GM23338 (cell line): ENCODE results near the gene FGFRL1. TPM values are rescaled to one million over a fixed set of nuclear protein-coding genes. Genes with fewer than 3 reads are reported as not detected.

Source experiments
- ATAC-seq: fragments of 200-7000 bp; cut with Tn5 transposase; 3 replicates; pipeline ENCODE4 v1.9.1; 2020
- DNase-seq: peaks from one replicate; pipeline ENCODE4 v3.0.0-alpha.2; 2015; ENCODE audit warnings: low spot score
- H2AFZ ChIP-seq: fragments of 200-600 bp; sonication (generic); 2 replicates; pipeline ENCODE4 v1.8.0; 2016; ENCODE audit warnings: antibody characterized with exemption, mild to moderate bottlenecking, moderate library complexity
- H3F3A ChIP-seq: fragments of 200-600 bp; sonication (generic); replicated peaks from 2 replicates; pipeline ENCODE4 v1.8.0; 2017; ENCODE audit warnings: antibody characterized with exemption, mixed run types, low read depth
- H3K27ac ChIP-seq: fragments of 200-600 bp; sonication (generic); 2 replicates; pipeline ENCODE4 v1.6.1; 2016; ENCODE audit warnings: low read depth
- H3K27me3 ChIP-seq: fragments of 200-600 bp; sonication (generic); 2 replicates; pipeline ENCODE4 v1.8.0; 2016; ENCODE audit warnings: mild to moderate bottlenecking, mixed run types, moderate library complexity; ENCODE audit not compliant: insufficient read depth
- H3K36me3 ChIP-seq: fragments of 200-600 bp; sonication (generic); 2 replicates; pipeline ENCODE4 v1.8.0; 2016; ENCODE audit warnings: mild to moderate bottlenecking; ENCODE audit not compliant: insufficient read depth
- H3K4me1 ChIP-seq: fragments of 200-600 bp; sonication (generic); 2 replicates; pipeline ENCODE4 v1.8.0; 2016; ENCODE audit warnings: mild to moderate bottlenecking, moderate library complexity; ENCODE audit not compliant: insufficient read depth
- H3K4me2 ChIP-seq: fragments of 200-600 bp; sonication (generic); 2 replicates; pipeline ENCODE4 v1.7.1; 2017; ENCODE audit warnings: mixed run types
- H3K4me3 ChIP-seq: fragments of 200-600 bp; sonication (generic); 2 replicates; pipeline ENCODE4 v1.6.1; 2016; ENCODE audit warnings: mixed run types
- H3K79me2 ChIP-seq: fragments of 200-600 bp; sonication (generic); replicated peaks from 2 replicates; pipeline ENCODE4 v1.8.0; 2017; ENCODE audit warnings: mild to moderate bottlenecking; ENCODE audit not compliant: insufficient read depth
- H3K9me2 ChIP-seq: fragments of 200-600 bp; sonication (generic); 2 replicates; pipeline ENCODE4 v1.8.0; 2017; ENCODE audit not compliant: insufficient read depth
- H4K20me1 ChIP-seq: fragments of 200-600 bp; sonication (generic); replicated peaks from 2 replicates; pipeline ENCODE4 v1.8.0; 2017; ENCODE audit warnings: mild to moderate bottlenecking; ENCODE audit not compliant: insufficient read depth
- H3K27ac Mint-ChIP-seq: 2 replicates; pipeline ENCODE4 v1.8.0; 2020; ENCODE audit warnings: inconsistent platforms, mild to moderate bottlenecking, moderate library complexity, mixed read lengths
- H3K27me3 Mint-ChIP-seq: 3 replicates; pipeline ENCODE4 v1.8.0; 2022; ENCODE audit warnings: low read depth, mild to moderate bottlenecking, moderate library complexity, mixed read lengths, inconsistent platforms; ENCODE audit not compliant: insufficient read depth, poor library complexity
- H3K36me3 Mint-ChIP-seq: 3 replicates; pipeline ENCODE4 v1.8.0; 2021; ENCODE audit warnings: low read depth, mild to moderate bottlenecking, inconsistent platforms, moderate library complexity, mixed read lengths
- H3K4me1 Mint-ChIP-seq: 3 replicates; pipeline ENCODE4 v1.8.0; 2020; ENCODE audit warnings: mild to moderate bottlenecking, inconsistent platforms, mixed read lengths
- H3K4me3 Mint-ChIP-seq: 3 replicates; pipeline ENCODE4 v1.8.0; 2021; ENCODE audit warnings: moderate library complexity, mild to moderate bottlenecking, inconsistent platforms, mixed read lengths
- H3K9me3 Mint-ChIP-seq: 3 replicates; pipeline ENCODE4 v1.8.0; 2020; ENCODE audit warnings: moderate library complexity, mild to moderate bottlenecking, inconsistent platforms, mixed read lengths
- CREB1 ChIP-seq: fragments of 250-450 bp; sonication (Bioruptor Pico); IDR thresholded peaks from 2 replicates; pipeline ENCODE4 v1.5.0; 2020; ENCODE audit warnings: low read depth, mild to moderate bottlenecking, moderate library complexity
- EZH2 ChIP-seq: fragments of 200-600 bp; sonication (generic); IDR thresholded peaks from one replicate; pipeline ENCODE4 v1.8.0; 2017; ENCODE audit warnings: antibody characterized with exemption, mild to moderate bottlenecking, low read depth; ENCODE audit not compliant: unreplicated experiment
- EZH2phosphoT487 ChIP-seq: fragments of 200-600 bp; sonication (generic); IDR thresholded peaks from one replicate; pipeline ENCODE4 v1.8.1; 2018; ENCODE audit warnings: antibody characterized with exemption; ENCODE audit not compliant: unreplicated experiment
- JUNB ChIP-seq: IDR thresholded peaks from one replicate; pipeline ENCODE4 v1.6.1; 2016; ENCODE audit warnings: antibody characterized with exemption; ENCODE audit not compliant: unreplicated experiment
- NANOG ChIP-seq: IDR thresholded peaks from 2 replicates; pipeline ENCODE4 v1.6.1; 2016; ENCODE audit warnings: antibody characterized with exemption, borderline replicate concordance
- POLR2AphosphoS5 ChIP-seq: IDR thresholded peaks from 2 replicates; pipeline ENCODE4 v1.6.1; 2016; ENCODE audit warnings: antibody characterized with exemption, low read depth
- STAT1 ChIP-seq: IDR thresholded peaks from one replicate; pipeline ENCODE4 v1.6.1; 2016; ENCODE audit warnings: antibody characterized with exemption; ENCODE audit not compliant: unreplicated experiment
- ZNF114 ChIP-seq: fragments of 250-450 bp; sonication (Bioruptor Pico); IDR thresholded peaks from 2 replicates; pipeline ENCODE4 v1.5.0; 2020; ENCODE audit warnings: mild to moderate bottlenecking, moderate library complexity
- ZNF331 ChIP-seq: fragments of 250-450 bp; sonication (Bioruptor Pico); IDR thresholded peaks from 2 replicates; pipeline ENCODE4 v1.5.0; 2020; ENCODE audit warnings: low read depth, mild to moderate bottlenecking, moderate library complexity
- polyA plus RNA-seq: library from polyadenylated mRNA; unstranded; fragments of >200 nt; fragmentation: Nextera tagmentation; extraction: Ambion mirVana; gene quantifications from 2 replicates; pipeline ENCODE4 v1.2.1, GENCODE V29; 2016
- total RNA-seq: library from RNA; depleted of rRNA; stranded (reverse); fragments of >200 nt; shearing (Covaris generic); gene quantifications from 2 replicates; pipeline ENCODE4 v1.2.3, GENCODE V29; 2014
- TF ChIP-seq, protein P1 (sequence below): IDR thresholded peaks from one replicate; pipeline ENCODE4 v1.6.1; 2018; ENCODE audit warnings: antibody characterized with exemption; ENCODE audit not compliant: unreplicated experiment
- TF ChIP-seq, protein P2 (sequence below), 2 experiments: fragments of 200-600 bp in 1 of 2; sonication (generic) in 1 of 2; conservative IDR thresholded peaks; 2 replicates each; pipeline versions ENCODE4 v1.5.1 to v1.6.1; 2016 to 2017; ENCODE audit warnings: antibody characterized with exemption in 2 of 2, low read depth in 2 of 2, mild to moderate bottlenecking in 2 of 2, moderate library complexity in 1 of 2
- TF ChIP-seq, protein P3 (sequence below): IDR thresholded peaks from 2 replicates; pipeline ENCODE4 v1.6.1; 2016; ENCODE audit warnings: antibody characterized with exemption
- TF ChIP-seq, protein P4 (sequence below): fragments of 250-450 bp; sonication (Bioruptor Pico); IDR thresholded peaks from 2 replicates; pipeline ENCODE4 v1.5.0; 2020; ENCODE audit warnings: mild to moderate bottlenecking, moderate library complexity

The FGFRL1 gene
- total and polyA plus RNA-seq, 2 experiments from 2014 or later, result 7.0 to 35.8 TPM

DNA sequence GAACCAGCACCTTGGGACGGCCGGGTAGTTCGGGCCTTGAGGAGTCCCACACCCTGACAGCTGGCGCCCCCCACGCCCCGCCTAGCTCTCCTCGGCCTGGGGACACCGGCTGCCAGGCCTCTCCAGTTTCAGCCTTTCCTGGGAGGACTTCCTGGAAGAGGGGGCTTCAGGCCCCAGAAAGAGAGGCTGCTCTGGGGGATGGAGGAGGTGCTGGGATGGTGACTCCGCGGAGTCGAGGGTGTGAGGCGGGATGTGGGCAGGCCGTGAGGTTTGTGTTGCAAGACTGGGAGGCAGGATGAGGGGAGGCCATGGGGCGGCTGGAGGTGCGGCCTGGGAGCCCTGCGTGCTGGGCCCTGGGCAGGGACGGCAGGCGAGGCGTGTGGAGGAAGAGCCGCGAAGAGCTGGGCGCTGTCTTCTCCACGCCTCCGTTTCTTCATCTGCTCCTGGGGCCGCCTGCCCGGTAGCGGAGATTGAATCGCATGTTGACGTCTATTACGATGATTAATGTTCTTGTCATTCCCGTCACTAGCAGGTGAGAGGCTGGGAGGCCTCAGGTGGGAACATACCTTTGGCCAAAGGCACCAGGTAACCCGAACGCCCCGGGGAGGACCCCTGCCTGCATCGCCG lies 918 bp upstream of the FGFRL1 start:
- H3K4me2 ChIP-seq, result peak overlapping the region; percentile 91
- Mint-ChIP-seq H3K4me1 (peaks cover 8% of the 10 kb centered on the region; the same call in 2 of the 3 replicates), H3K27me3 (peaks cover 47% of the 10 kb centered on the region), H3K9me3 (peaks cover 7% of the 10 kb centered on the region; the same call in 2 of the 3 replicates), H3K27ac (no peak overlapping the region), H3K4me3 (peak overlapping the region; percentile 69), H3K36me3 (no peaks in the 10 kb centered on the region; the same call in 2 of the 3 replicates)
- 0 out of 2 replicates have a peak overlapping the region, but pooled peaks have one; percentile 76 for H2AFZ ChIP-seq
- peaks cover 51% of the 10 kb centered on the region for H3K27me3 ChIP-seq
- no peak overlapping the region for H3K27ac ChIP-seq
- no peaks in the 10 kb centered on the region for H3K9me2 ChIP-seq
- peak; percentile 15 for ATAC-seq
- TF ChIP-seq, protein P1, sequence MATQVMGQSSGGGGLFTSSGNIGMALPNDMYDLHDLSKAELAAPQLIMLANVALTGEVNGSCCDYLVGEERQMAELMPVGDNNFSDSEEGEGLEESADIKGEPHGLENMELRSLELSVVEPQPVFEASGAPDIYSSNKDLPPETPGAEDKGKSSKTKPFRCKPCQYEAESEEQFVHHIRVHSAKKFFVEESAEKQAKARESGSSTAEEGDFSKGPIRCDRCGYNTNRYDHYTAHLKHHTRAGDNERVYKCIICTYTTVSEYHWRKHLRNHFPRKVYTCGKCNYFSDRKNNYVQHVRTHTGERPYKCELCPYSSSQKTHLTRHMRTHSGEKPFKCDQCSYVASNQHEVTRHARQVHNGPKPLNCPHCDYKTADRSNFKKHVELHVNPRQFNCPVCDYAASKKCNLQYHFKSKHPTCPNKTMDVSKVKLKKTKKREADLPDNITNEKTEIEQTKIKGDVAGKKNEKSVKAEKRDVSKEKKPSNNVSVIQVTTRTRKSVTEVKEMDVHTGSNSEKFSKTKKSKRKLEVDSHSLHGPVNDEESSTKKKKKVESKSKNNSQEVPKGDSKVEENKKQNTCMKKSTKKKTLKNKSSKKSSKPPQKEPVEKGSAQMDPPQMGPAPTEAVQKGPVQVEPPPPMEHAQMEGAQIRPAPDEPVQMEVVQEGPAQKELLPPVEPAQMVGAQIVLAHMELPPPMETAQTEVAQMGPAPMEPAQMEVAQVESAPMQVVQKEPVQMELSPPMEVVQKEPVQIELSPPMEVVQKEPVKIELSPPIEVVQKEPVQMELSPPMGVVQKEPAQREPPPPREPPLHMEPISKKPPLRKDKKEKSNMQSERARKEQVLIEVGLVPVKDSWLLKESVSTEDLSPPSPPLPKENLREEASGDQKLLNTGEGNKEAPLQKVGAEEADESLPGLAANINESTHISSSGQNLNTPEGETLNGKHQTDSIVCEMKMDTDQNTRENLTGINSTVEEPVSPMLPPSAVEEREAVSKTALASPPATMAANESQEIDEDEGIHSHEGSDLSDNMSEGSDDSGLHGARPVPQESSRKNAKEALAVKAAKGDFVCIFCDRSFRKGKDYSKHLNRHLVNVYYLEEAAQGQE, result no peak
- TF ChIP-seq EZH2 (no peak), CREB1 (CRISPR knock-in tag) (no peak), JUNB (no peak), POLR2AphosphoS5 (no peak), STAT1 (no peak), ZNF114 (CRISPR knock-in tag) (no peak), ZNF331 (CRISPR knock-in tag) (no peak), NANOG (no peak), EZH2phosphoT487 (no peak)
- TF ChIP-seq, protein P2, sequence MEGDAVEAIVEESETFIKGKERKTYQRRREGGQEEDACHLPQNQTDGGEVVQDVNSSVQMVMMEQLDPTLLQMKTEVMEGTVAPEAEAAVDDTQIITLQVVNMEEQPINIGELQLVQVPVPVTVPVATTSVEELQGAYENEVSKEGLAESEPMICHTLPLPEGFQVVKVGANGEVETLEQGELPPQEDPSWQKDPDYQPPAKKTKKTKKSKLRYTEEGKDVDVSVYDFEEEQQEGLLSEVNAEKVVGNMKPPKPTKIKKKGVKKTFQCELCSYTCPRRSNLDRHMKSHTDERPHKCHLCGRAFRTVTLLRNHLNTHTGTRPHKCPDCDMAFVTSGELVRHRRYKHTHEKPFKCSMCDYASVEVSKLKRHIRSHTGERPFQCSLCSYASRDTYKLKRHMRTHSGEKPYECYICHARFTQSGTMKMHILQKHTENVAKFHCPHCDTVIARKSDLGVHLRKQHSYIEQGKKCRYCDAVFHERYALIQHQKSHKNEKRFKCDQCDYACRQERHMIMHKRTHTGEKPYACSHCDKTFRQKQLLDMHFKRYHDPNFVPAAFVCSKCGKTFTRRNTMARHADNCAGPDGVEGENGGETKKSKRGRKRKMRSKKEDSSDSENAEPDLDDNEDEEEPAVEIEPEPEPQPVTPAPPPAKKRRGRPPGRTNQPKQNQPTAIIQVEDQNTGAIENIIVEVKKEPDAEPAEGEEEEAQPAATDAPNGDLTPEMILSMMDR (conservative IDR thresholded peaks at IDR 0.05; ENCODE audit: low read depth in 2 of 2), result no peak
- TF ChIP-seq, protein P3, sequence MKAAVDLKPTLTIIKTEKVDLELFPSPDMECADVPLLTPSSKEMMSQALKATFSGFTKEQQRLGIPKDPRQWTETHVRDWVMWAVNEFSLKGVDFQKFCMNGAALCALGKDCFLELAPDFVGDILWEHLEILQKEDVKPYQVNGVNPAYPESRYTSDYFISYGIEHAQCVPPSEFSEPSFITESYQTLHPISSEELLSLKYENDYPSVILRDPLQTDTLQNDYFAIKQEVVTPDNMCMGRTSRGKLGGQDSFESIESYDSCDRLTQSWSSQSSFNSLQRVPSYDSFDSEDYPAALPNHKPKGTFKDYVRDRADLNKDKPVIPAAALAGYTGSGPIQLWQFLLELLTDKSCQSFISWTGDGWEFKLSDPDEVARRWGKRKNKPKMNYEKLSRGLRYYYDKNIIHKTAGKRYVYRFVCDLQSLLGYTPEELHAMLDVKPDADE, result no peak
- TF ChIP-seq, protein P4, sequence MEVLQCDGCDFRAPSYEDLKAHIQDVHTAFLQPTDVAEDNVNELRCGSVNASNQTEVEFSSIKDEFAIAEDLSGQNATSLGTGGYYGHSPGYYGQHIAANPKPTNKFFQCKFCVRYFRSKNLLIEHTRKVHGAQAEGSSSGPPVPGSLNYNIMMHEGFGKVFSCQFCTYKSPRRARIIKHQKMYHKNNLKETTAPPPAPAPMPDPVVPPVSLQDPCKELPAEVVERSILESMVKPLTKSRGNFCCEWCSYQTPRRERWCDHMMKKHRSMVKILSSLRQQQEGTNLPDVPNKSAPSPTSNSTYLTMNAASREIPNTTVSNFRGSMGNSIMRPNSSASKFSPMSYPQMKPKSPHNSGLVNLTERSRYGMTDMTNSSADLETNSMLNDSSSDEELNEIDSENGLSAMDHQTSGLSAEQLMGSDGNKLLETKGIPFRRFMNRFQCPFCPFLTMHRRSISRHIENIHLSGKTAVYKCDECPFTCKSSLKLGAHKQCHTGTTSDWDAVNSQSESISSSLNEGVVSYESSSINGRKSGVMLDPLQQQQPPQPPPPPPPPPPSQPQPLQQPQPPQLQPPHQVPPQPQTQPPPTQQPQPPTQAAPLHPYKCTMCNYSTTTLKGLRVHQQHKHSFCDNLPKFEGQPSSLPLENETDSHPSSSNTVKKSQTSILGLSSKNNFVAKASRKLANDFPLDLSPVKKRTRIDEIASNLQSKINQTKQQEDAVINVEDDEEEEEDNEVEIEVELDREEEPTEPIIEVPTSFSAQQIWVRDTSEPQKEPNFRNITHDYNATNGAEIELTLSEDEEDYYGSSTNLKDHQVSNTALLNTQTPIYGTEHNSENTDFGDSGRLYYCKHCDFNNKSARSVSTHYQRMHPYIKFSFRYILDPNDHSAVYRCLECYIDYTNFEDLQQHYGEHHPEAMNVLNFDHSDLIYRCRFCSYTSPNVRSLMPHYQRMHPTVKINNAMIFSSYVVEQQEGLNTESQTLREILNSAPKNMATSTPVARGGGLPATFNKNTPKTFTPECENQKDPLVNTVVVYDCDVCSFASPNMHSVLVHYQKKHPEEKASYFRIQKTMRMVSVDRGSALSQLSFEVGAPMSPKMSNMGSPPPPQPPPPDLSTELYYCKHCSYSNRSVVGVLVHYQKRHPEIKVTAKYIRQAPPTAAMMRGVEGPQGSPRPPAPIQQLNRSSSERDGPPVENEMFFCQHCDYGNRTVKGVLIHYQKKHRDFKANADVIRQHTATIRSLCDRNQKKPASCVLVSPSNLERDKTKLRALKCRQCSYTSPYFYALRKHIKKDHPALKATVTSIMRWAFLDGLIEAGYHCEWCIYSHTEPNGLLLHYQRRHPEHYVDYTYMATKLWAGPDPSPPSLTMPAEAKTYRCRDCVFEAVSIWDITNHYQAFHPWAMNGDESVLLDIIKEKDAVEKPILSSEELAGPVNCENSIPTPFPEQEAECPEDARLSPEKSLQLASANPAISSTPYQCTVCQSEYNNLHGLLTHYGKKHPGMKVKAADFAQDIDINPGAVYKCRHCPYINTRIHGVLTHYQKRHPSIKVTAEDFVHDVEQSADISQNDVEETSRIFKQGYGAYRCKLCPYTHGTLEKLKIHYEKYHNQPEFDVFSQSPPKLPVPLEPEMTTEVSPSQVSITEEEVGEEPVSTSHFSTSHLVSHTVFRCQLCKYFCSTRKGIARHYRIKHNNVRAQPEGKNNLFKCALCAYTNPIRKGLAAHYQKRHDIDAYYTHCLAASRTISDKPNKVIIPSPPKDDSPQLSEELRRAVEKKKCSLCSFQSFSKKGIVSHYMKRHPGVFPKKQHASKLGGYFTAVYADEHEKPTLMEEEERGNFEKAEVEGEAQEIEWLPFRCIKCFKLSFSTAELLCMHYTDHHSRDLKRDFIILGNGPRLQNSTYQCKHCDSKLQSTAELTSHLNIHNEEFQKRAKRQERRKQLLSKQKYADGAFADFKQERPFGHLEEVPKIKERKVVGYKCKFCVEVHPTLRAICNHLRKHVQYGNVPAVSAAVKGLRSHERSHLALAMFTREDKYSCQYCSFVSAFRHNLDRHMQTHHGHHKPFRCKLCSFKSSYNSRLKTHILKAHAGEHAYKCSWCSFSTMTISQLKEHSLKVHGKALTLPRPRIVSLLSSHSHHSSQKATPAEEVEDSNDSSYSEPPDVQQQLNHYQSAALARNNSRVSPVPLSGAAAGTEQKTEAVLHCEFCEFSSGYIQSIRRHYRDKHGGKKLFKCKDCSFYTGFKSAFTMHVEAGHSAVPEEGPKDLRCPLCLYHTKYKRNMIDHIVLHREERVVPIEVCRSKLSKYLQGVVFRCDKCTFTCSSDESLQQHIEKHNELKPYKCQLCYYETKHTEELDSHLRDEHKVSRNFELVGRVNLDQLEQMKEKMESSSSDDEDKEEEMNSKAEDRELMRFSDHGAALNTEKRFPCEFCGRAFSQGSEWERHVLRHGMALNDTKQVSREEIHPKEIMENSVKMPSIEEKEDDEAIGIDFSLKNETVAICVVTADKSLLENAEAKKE (CRISPR knock-in tag), result no peak
- peaks cover 5% of the 10 kb centered on the region; the same call in 1 of the 2 replicates for H3K4me1 ChIP-seq
- H4K20me1 ChIP-seq, result peaks cover 6% of the 10 kb centered on the region; the same call in 1 of the 2 replicates
- no peaks in the 10 kb centered on the region for H3K36me3 ChIP-seq
- H3K4me3 ChIP-seq, result peak overlapping the region; percentile 66
- 0 out of 2 replicates have a peak, but pooled peaks cover 5% of the 10 kb centered on the region for H3F3A ChIP-seq
- H3K79me2 ChIP-seq, result 0 out of 2 replicates have a peak, but pooled peaks cover 3% of the 10 kb centered on the region
- peak; percentile 40 for DNase-seq
